Measurements from ENCODE around the gene USP15.

GRCh38 chr12:62299617-62300016, 39.4 kb downstream of the USP15 start:
- TF ChIP-seq CTCF (IDR thresholded peaks at IDR 0.05) (no peak), POLR2A (IDR thresholded peaks at IDR 0.05) (no peak)
